ENCODE data around the gene ZNF333.
"Not testable (repeated sequence)": the region's sequence is repeated elsewhere in the genome, so short reads cannot be mapped to it uniquely, and the experiment has no call there.

ZNF333 gene

GRCh38 chr19:14770136-14770535 is 80.3 kb downstream of the ZNF333 start:
- no peak for DNase-seq

- no peak for DNase-seq
Measured at GRCh38 chr19:14770944-14771839, 81.3 kb downstream of the ZNF333 start.

- DNase-seq, result no peak
Measured at GRCh38 chr19:14772467-14772866, 82.6 kb downstream of the ZNF333 start.

- DNase-seq, result no peak
Measured at GRCh38 chr19:14772995-14773394, 83.1 kb downstream of the ZNF333 start.

GRCh38 chr19:14773722-14774121 is 83.9 kb downstream of the ZNF333 start:
- not testable (repeated sequence) for DNase-seq

GRCh38 chr19:14774373-14774772 is 84.5 kb downstream of the ZNF333 start:
- DNase-seq, result no peak

GRCh38 chr19:14775326-14775725 is 85.5 kb downstream of the ZNF333 start:
- DNase-seq, result not testable (repeated sequence)

GRCh38 chr19:14775869-14776586 is 86.2 kb downstream of the ZNF333 start:
- DNase-seq, result no peak

- DNase-seq, result not testable (repeated sequence)
Measured at GRCh38 chr19:14777645-14778044, 87.8 kb downstream of the ZNF333 start.

GRCh38 chr19:14778110-14778845 is 88.4 kb downstream of the ZNF333 start, which contains the start of gene ADGRE2:
Gene ADGRE2, minus strand, starts transcription at chr19:14778560. Its CDS starts 1,804 bp downstream, at chr19:14776756.
- not testable (repeated sequence) for DNase-seq

- DNase-seq, result no peak
Measured at GRCh38 chr19:14779151-14779550, 89.3 kb downstream of the ZNF333 start.

- not testable (repeated sequence) for DNase-seq
Measured at GRCh38 chr19:14780622-14781225, 90.9 kb downstream of the ZNF333 start.

GRCh38 chr19:14781713-14782536 is 92.1 kb downstream of the ZNF333 start:
- not testable (repeated sequence) for DNase-seq

- no peak for DNase-seq
Measured at GRCh38 chr19:14782626-14783409, 93.0 kb downstream of the ZNF333 start.

Measured in EL (cell line).